H1 (cell line): ENCODE results near the gene IDI2. TPM values are rescaled to one million over a fixed set of nuclear protein-coding genes. Genes with fewer than 3 reads are reported as not detected.
A peak's percentile ranks its signal among the peaks of the same experiment; 100 is the strongest.

Experiments
- CTCF ChIA-PET: fragments of 300-600 bp; sonication (Branson Sonifier 250); formaldehyde crosslinking; loops from one replicate; lab custom pipeline; 2021; ENCODE audit not compliant: partially characterized antibody; lab: Charles Lee
- POLR2A ChIA-PET: fragments of 300-600 bp; sonication (Branson Sonifier 250); formaldehyde crosslinking; loops from one replicate; lab custom pipeline; 2021; ENCODE audit warnings: inconsistent platforms; ENCODE audit not compliant: partially characterized antibody; lab: Charles Lee
- DNase-seq, 2 experiments: peaks; one replicate each; pipeline versions ENCODE4 v3.0.0 to v3.0.0-alpha.2; 2010 to 2022; ENCODE audit warnings: low spot score in 2 of 2, low read depth in 1 of 2, mixed read lengths in 1 of 2
- FAIRE-seq: peaks from 2 replicates; lab custom pipeline; 2011; peaks lifted over from hg19 to GRCh38; lab: Jason Lieb, UNC
- H2AFZ ChIP-seq: 2 replicates; pipeline ENCODE4 v1.8.1; 2012; ENCODE audit warnings: low read length, inconsistent platforms
- H2AK5ac ChIP-seq: 2 replicates; pipeline ENCODE4 v1.6.1; 2013; ENCODE audit warnings: low read depth, low read length
- H2BK120ac ChIP-seq: replicated peaks from 2 replicates; pipeline ENCODE3; 2013; ENCODE audit warnings: low read depth, low read length, inconsistent platforms
- H2BK12ac ChIP-seq: 2 replicates; pipeline ENCODE4 v1.6.1; 2013; ENCODE audit warnings: low read depth, low read length
- H2BK15ac ChIP-seq: 2 replicates; pipeline ENCODE4 v1.6.1; 2013; ENCODE audit warnings: low read length
- H2BK20ac ChIP-seq: 2 replicates; pipeline ENCODE4 v1.6.1; 2013; ENCODE audit warnings: low read length
- H2BK5ac ChIP-seq: 2 replicates; pipeline ENCODE4 v1.6.1; 2013; ENCODE audit warnings: low read depth, low read length
- H3K14ac ChIP-seq: 2 replicates; pipeline ENCODE4 v1.6.1; 2013; ENCODE audit warnings: inconsistent platforms; ENCODE audit not compliant: insufficient read length
- H3K18ac ChIP-seq: 2 replicates; pipeline ENCODE4 v1.6.1; 2013; ENCODE audit warnings: low read length; ENCODE audit errors: extremely low read depth
- H3K23ac ChIP-seq: 2 replicates; pipeline ENCODE4 v1.6.1; 2013; ENCODE audit warnings: inconsistent platforms; ENCODE audit not compliant: insufficient read length
- H3K23me2 ChIP-seq: 2 replicates; pipeline ENCODE4 v1.6.1; 2013; ENCODE audit warnings: low read depth, low read length
- H3K27ac ChIP-seq: 2 replicates; pipeline ENCODE4 v1.6.1; 2011; ENCODE audit warnings: low read depth, low read length, inconsistent platforms
- H3K27me3 ChIP-seq, 4 experiments: replicated peaks in 1 of 4; 1 replicate in 1 of 4; 2 replicates in 3 of 4; pipeline versions ENCODE4 v1.6.1 to v1.8.1; 2011 to 2013; ENCODE audit warnings: low read length in 3 of 4, mild to moderate bottlenecking in 3 of 4, inconsistent platforms in 2 of 4, mixed read lengths in 2 of 4, moderate library complexity in 1 of 4; ENCODE audit not compliant: control insufficient read depth in 3 of 4, insufficient read depth in 3 of 4; ENCODE audit errors: extremely low read depth in 1 of 4
- H3K36me3 ChIP-seq, 4 experiments: 2 replicates each; pipeline versions ENCODE4 v1.6.1 to v1.8.1; 2011 to 2013; ENCODE audit warnings: mild to moderate bottlenecking in 4 of 4, low read length in 3 of 4, moderate library complexity in 2 of 4, control low read depth in 1 of 4, inconsistent platforms in 1 of 4; ENCODE audit not compliant: insufficient read depth in 4 of 4, control insufficient read depth in 2 of 4
- H3K4ac ChIP-seq: replicated peaks from 2 replicates; pipeline ENCODE3; 2013; ENCODE audit warnings: low read length, low read depth, mixed read lengths, inconsistent platforms; ENCODE audit not compliant: insufficient read length
- H3K4me1 ChIP-seq, 4 experiments: replicated peaks in 1 of 4; 1 replicate in 1 of 4; 2 replicates in 3 of 4; pipeline versions ENCODE4 v1.6.1 to v1.8.1; 2011 to 2013; ENCODE audit warnings: low read length in 3 of 4, inconsistent platforms in 2 of 4, mixed read lengths in 1 of 4; ENCODE audit not compliant: insufficient read depth in 4 of 4, control insufficient read depth in 3 of 4
- H3K4me2 ChIP-seq, 2 experiments: 2 replicates each; pipeline versions ENCODE4 v1.6.1 to v1.8.1; 2011 to 2013; ENCODE audit warnings: low read depth in 2 of 2, low read length in 2 of 2, control low read depth in 1 of 2, inconsistent platforms in 1 of 2, mild to moderate bottlenecking in 1 of 2; ENCODE audit not compliant: insufficient read depth in 1 of 2
- H3K4me3 ChIP-seq, 4 experiments: fragments of 200-600, 300-600 bp in 1 of 4; sonication (generic), shearing (Covaris generic), sonication (Bioruptor Twin) in 1 of 4; 2 replicates each; pipeline versions ENCODE4 v1.5.1 to v1.8.1; 2011 to 2016; ENCODE audit warnings: low read length in 4 of 4, low read depth in 3 of 4, control low read depth in 2 of 4, inconsistent platforms in 2 of 4, mild to moderate bottlenecking in 2 of 4, mixed read lengths in 1 of 4, moderate library complexity in 1 of 4; ENCODE audit not compliant: insufficient read depth in 2 of 4; ENCODE audit errors: extremely low read depth in 1 of 4
- H3K56ac ChIP-seq: replicated peaks from 2 replicates; pipeline ENCODE3; 2013; ENCODE audit warnings: low read depth, mild to moderate bottlenecking, mixed read lengths, low read length, inconsistent platforms; ENCODE audit not compliant: insufficient read length
- H3K79me1 ChIP-seq: 2 replicates; pipeline ENCODE4 v1.6.1; 2013; ENCODE audit warnings: low read depth, low read length, control low read depth
- H3K79me2 ChIP-seq, 2 experiments: 2 replicates each; pipeline versions ENCODE4 v1.6.1 to v1.8.1; 2012 to 2013; ENCODE audit warnings: low read length in 2 of 2, mild to moderate bottlenecking in 2 of 2, inconsistent platforms in 1 of 2; ENCODE audit not compliant: insufficient read depth in 2 of 2, control insufficient read depth in 1 of 2
- H3K9ac ChIP-seq, 4 experiments: replicated peaks in 1 of 4; 1 replicate in 1 of 4; 2 replicates in 3 of 4; pipeline versions ENCODE4 v1.6.1 to v1.8.1; 2011 to 2013; ENCODE audit warnings: low read depth in 3 of 4, low read length in 3 of 4, control low read depth in 2 of 4, mild to moderate bottlenecking in 2 of 4, moderate library complexity in 2 of 4, inconsistent platforms in 1 of 4; ENCODE audit errors: extremely low read depth in 1 of 4
- H3K9me3 ChIP-seq, 2 experiments: 2 replicates each; pipeline versions ENCODE4 v1.6.1 to v1.8.1; 2012 to 2013; ENCODE audit warnings: mild to moderate bottlenecking in 2 of 2, moderate library complexity in 2 of 2, control low read depth in 1 of 2, inconsistent platforms in 1 of 2, low read depth in 1 of 2, low read length in 1 of 2, mixed read lengths in 1 of 2; ENCODE audit not compliant: insufficient read depth in 2 of 2
- H4K20me1 ChIP-seq, 2 experiments: replicated peaks in 1 of 2; 2 replicates each; pipeline versions ENCODE3 to v1.8.1; 2011 to 2013; ENCODE audit warnings: inconsistent platforms in 2 of 2, low read length in 2 of 2, mild to moderate bottlenecking in 1 of 2; ENCODE audit not compliant: insufficient read depth in 2 of 2, control insufficient read depth in 1 of 2
- H4K5ac ChIP-seq: 2 replicates; pipeline ENCODE4 v1.6.1; 2013; ENCODE audit warnings: low read length, low read depth, mixed read lengths, inconsistent platforms; ENCODE audit not compliant: insufficient read length
- H4K8ac ChIP-seq: 2 replicates; pipeline ENCODE4 v1.8.0; 2013; ENCODE audit warnings: mild to moderate bottlenecking, moderate library complexity, low read length, inconsistent platforms; ENCODE audit not compliant: insufficient read depth; ENCODE audit errors: extremely low read depth
- H4K91ac ChIP-seq: replicated peaks from 2 replicates; pipeline ENCODE3; 2013; ENCODE audit warnings: low read length, mixed read lengths, inconsistent platforms; ENCODE audit not compliant: insufficient read length
- NANOG ChIP-seq: IDR thresholded peaks from 2 replicates; pipeline ENCODE4 v1.6.1; 2011; ENCODE audit warnings: low read length, low read depth, mild to moderate bottlenecking, inconsistent platforms; ENCODE audit not compliant: insufficient read depth, poor library complexity, severe bottlenecking
- WGBS, 2 experiments: shearing (Covaris generic) in 1 of 2; methylation state at CpG; one replicate each; pipeline versions ENCODE4 v1.1.6 to v1.1.7; 2013 to 2015; ENCODE audit warnings: low lambda C conversion rate in 2 of 2, mixed read lengths in 2 of 2, inconsistent platforms in 1 of 2, low coverage in 1 of 2, missing lambda C conversion rate in 1 of 2; ENCODE audit not compliant: insufficient replicate concordance in 2 of 2, insufficient coverage in 1 of 2, insufficient read length in 1 of 2; ENCODE audit errors: extremely low coverage in 1 of 2, missing lambda C conversion rate in 1 of 2; 5-methylcytosine and 5-hydroxymethylcytosine counted together
- polyA plus RNA-seq, 7 experiments: library from polyadenylated mRNA; depleted of rRNA in 3 of 7; stranded (reverse) in 5 of 7; unstranded in 2 of 7; fragments of >200 nt in 5 of 7; fragments of 200-250 nt in 2 of 7; gene quantifications; 1 replicate in 5 of 7; 2 replicates in 1 of 7; 4 replicates in 1 of 7; pipeline versions ENCODE4 v1.2.1 to v1.2.3, GENCODE V29; 2011 to 2013; ENCODE audit warnings: missing spikeins in 2 of 7, mixed read lengths in 2 of 7
- total RNA-seq: library from RNA; stranded (reverse); fragmentation: NEBNext Ultra II Directional; extraction: Animal tissue kit (Norgen Biotek cat#: 25700); gene quantifications from 2 replicates; pipeline ENCODE4 v1.2.1, GENCODE V29; 2021

The IDI2 gene
- total and polyA plus RNA-seq, 2 of the 8 experiments (the other 6 are each of a cell fraction or from before 2014, with no cell fraction given): not detected

DNA sequence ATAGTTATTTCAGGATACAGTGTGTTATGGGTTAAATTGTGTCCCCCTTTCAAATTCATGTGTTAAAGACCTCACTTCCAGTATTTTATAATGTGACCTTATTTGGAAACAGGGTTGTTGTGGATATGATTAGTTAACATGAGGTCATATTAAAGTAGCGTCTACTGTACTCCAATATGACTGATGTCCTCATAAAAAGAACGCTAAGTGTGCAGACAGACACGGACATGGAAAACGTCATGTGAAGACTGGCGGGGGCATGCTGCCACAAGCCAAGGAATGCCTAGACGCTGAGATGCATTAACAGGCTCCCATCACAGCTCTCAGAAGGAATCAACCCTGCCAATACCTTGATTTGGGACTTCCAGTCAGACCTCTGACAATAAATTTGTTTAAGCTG, 29.0 kb upstream of the IDI2 start:
- no peaks in the 10 kb centered on the region for H3K27me3 ChIP-seq
- no peak overlapping the region for H3K4ac ChIP-seq
- FAIRE-seq (no peak), DNase-seq (no peak)
- no peak overlapping the region for H2BK5ac ChIP-seq
- no peak overlapping the region for H2BK120ac ChIP-seq
- peak overlapping the region in 2 of 4 experiments; percentile 7 to 97; a peak in 3 of 8 replicates for H3K4me3 ChIP-seq
- H3K56ac ChIP-seq: no peak overlapping the region
- ChIA-PET POLR2A (interaction anchor here (1.8 kb wide), 1 partner anchor 35 kb away, joined by 8 read pairs; no protein-coding TSS in a partner anchor), CTCF (interaction anchor here (0.6 to 2.6 kb wide), 2 partner anchors 19 to 54 kb away, joined by 3 to 15 read pairs; no protein-coding TSS in a partner anchor)
- no peak overlapping the region for H2AFZ ChIP-seq
- peaks cover 0 to 24% (median 2%) of the 10 kb centered on the region in 4 experiments; a peak in 3 of 8 replicates for H3K36me3 ChIP-seq
- H2AK5ac ChIP-seq: no peak overlapping the region
- H3K9ac ChIP-seq: no peak overlapping the region
- H3K4me2 ChIP-seq: peak overlapping the region; percentile 44 to 85; a peak in 3 of 4 replicates
- peaks cover 3% of the 10 kb centered on the region; the same call in 1 of the 2 replicates for H3K79me1 ChIP-seq
- H3K18ac ChIP-seq: no peak overlapping the region
- H2BK20ac ChIP-seq: no peak overlapping the region
- H3K4me1 ChIP-seq: peaks cover 0 to 9% (median 3%) of the 10 kb centered on the region in 4 experiments; a peak in 3 of 7 replicates
- H4K5ac ChIP-seq: no peak overlapping the region
- peaks cover 10 to 87% of the 10 kb centered on the region in 2 experiments; a peak in 3 of 4 replicates for H3K79me2 ChIP-seq
- H3K14ac ChIP-seq: no peak overlapping the region
- H3K23ac ChIP-seq: no peak overlapping the region
- H4K91ac ChIP-seq: no peak overlapping the region
- H3K9me3 ChIP-seq: no peaks in the 10 kb centered on the region
- no peak overlapping the region for H4K8ac ChIP-seq
- H3K27ac ChIP-seq: no peak overlapping the region
- no peak overlapping the region for H2BK12ac ChIP-seq
- H4K20me1 ChIP-seq: peaks cover 3 to 8% of the 10 kb centered on the region in 2 experiments
- no peaks in the 10 kb centered on the region; the same call in 1 of the 2 replicates for H3K23me2 ChIP-seq
- H2BK15ac ChIP-seq: no peak overlapping the region
- 95% methylated on average over 6 of the region's 6 CpGs; no CpG with 5 or more reads in 1 of the 2 experiments for WGBS, 2 experiments
- TF ChIP-seq NANOG: no peak
